Islet precursor cell (in vitro differentiated cells): ENCODE measurements around the gene SYNJ2.

ENCODE experiments used
- DNase-seq: peaks from one replicate; pipeline ENCODE4 v3.0.0-alpha.2; 2018

The SYNJ2 gene

GRCh38 chr6:157982563-157983405 is 1.1 kb downstream of the SYNJ2 start:
- DNase-seq, result no peak

DNA sequence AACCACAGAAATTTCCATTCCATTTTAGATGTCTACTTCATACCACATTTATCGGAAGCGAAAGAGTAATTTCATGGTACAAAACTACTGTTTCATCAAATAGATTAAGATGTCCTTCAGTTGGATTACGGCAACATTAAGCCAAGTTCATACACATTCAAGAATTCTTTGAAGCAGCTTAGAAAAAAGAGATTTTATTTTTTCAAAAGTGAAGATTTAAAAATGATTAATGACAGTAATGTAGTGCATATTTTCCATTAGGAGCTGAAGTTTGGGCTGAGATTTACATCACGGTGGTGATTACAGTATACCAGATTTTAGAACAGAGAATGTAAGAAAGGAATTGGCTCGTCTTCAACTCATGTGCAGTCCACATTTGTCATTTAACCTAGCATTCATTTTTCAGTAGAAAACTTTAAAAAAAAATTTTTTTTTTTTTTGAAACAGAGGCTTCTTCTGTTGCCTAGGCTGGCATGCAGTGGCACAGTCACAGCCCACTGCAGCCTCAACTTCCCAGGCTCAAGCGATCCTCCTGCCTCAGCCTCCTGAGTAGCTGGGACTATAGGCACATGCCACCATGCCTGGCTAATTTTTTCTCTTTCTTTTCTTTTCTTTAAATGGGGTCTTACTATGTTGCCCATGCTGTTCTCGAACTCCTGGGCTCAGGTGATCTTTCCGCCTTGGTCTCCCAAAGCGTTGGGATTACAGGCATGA is 1.9 kb downstream of the SYNJ2 start:
- DNase-seq, result no peak

DNA sequence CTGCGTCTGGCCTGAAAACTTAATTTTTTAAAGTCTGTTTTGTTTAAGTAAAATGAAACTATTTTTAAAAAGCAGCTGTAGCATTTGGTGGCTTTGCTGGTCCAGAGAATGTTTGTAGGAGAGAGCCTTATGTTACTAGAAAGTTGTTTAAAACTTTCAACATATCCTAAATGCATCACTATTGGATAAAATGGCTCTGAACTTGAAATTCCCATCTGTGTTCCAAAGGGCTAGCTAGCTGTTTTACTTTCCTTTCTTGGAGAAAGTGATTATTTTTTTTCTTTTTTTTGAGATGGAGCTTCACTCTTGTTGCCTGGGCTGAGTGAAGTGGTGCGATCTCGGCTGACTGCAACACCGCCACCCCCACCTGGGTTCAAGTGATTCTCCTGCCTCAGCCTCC is 2.5 kb downstream of the SYNJ2 start:
- no peak for DNase-seq

DNA sequence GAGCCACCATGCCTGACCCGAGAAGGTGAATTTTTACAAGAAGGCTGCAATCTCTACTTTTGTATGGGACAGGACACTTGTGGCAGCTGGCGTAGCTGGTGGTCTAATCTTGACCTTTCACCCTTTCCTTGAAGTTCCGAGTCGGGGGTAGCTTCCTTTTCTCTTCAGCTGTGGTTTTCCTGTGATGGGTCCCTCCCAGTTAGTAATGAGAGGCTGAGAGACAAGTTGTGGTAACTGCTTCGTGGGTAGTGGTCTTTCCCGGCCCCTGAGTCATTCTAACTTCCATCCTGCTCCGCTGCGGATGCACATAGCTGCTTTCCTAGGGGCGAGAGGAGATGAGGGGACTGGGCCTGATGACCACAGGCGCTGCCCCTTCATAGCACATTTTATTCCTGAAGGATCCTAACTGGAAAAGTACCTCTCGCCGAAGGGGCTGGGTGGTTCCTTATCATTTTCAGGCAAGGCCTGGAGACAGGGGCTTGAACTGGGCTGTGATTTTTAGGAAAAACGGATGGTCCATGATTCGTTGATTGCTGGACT is 3.1 kb downstream of the SYNJ2 start:
- DNase-seq, result no peak

DNA sequence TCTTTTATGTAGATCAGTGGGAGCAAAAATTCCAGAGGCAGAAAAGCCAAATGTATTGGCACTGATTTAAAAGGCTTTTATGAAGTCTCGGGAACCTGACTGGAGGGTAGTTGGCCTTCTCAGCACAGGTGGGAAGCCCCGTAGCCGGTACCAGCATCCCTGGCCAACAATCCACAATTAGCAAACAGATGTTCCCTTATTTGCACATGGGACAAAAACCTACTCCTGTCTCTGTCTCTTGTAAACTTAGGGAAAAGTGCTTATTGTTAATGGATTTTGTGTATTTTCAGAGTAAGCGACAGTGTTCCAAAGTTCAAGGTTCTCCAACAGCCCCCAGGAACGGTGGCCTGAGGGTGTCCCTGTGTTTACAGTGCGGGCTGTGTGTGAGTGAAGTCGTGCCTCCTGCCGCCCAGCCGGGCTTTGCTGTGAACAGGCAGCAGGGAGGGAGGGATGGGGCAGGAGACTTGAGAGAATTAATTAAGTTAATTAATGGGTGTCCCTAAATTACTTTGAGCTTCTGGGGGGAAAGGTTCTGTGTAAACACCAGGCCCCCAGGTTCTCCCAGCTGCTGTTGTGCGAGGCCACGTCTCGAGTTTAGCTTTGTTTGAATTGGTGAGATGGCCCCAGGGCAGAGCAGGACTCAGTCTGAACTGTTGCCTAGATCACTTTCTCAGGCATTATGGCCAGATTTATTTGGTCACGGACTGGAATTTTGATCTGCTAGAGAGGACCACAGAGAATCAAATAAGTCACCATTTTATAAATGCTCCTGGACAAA is 3.9 kb downstream of the SYNJ2 start:
- DNase-seq, result peak; percentile 73

DNA sequence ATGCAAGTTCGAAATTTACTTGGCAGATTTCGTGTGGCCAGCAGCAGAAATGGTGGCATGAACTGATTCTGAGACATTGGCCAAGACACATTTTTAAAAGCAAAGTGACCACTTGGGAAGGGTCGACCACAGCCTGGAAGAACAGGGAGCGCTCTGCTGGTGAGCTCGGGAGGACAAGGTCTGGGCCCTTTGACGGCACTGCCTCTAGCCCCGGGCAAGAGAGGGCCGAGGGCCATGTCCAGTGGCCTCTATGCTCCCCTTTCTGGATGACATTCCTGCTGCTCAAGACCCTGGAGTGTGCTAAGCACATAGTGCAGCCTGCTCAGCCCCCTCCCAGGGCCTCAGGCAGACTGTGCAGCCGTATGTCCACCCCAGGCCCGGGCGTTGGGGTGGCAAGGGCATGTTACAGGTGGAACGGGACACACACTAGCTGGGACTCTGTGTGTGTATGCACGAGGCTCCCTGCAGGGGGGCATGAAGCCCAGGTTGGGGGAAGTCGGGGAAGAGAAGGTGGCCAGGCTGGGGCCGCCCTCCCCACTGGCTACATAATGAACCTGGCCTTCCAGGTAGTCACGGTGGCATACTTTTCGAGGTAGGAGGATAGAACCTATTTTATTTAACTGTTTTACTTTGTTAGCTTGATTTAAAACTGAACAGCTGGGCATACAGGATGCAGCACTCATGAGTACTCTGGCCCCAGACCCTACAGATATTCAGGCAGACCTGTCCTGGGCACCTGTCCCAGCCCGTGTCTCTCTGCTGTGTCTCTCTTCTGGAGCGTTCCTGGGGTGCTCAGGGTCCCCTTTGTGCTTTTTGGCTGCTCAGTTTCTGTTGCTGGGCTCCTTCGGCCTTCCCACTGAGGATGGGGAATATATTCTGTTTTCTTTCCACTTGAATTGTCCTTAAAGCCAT is 6.4 kb downstream of the SYNJ2 start:
- no peak for DNase-seq

- no peak for DNase-seq
Observed at GRCh38 chr6:157988700-157989063, 7.0 kb downstream of the SYNJ2 start.

DNA sequence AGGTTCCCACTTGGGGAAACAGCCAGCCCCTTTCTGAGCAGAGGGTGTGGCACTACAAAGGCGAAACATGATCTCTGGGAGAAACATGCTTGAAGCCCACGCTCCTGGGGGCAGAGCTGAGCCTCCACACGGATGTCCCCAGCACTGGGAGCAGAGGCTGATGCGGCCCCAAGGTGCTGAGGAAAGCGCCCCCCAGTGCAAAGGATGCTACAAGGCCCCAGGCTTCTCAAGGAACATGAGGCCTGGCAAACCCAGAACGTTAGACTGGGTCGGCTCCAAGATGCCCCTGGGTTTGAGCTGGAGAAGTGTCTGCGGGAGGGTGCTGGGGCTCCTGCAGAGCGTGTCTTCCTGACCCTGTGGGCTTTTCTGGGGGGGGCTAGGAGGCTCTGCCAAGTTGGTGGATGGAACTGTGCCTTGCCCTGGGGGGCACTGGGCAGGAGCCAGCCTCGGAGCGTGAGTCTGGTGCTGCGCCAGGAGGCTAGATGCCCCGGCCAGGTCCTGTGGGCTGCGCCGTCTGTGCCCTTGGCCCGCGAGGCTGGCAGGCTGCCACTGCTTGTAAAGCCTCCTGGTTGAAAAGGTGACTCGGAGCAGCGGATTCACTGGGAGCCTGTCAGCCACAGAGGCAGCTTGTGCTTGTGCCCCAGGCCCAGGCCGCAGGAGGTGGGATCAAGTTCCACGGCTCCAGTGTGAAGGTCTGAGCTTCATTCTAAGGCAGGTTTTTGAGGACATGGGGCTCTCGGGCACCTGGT is 8.1 kb downstream of the SYNJ2 start:
- peak; percentile 73 for DNase-seq

GRCh38 chr6:157990321-157991066 is 8.8 kb downstream of the SYNJ2 start:
- DNase-seq, result no peak

- no peak for DNase-seq
Observed at GRCh38 chr6:157991067-157991432, 9.4 kb downstream of the SYNJ2 start.

DNA sequence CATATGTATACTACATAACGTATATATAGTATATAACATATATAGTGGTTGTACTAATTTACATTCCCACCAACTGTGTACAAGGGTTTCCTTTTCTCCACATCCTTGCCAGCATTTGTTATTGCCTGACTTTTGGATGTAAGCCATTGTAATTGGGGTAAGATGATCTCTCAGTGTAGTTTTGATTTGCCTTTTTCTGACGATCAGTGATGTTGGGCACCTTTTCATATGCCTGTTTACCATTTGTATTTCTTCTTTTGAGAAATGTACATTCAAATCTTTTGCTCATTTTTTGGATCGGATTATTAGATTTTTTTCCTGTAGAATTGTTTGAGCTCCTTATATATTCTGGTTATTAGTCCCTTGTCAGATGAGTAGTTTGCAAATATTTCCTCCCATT is 11.4 kb downstream of the SYNJ2 start:
- DNase-seq, result no peak

- DNase-seq, result peak; percentile 74
Observed at GRCh38 chr6:157994125-157994795, 12.6 kb downstream of the SYNJ2 start.

DNA sequence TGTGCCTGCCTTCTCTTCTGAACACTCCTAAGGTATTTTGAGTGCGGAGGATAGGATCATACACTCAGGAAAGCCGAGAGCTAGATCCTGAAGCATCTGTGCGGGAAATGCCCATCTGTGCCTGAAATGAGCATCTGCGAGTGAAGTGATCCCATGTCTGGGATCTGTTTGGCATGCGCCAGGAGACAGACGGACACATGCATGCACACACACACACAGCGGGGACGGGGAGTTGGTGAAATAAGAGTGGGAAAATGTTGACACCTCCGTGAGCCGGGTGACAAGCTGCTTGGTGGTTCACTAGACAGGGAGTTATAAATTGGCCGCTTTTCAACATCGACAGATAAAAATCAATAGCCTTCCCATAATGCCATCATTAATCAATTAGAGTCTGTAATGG is 13.8 kb downstream of the SYNJ2 start:
- no peak for DNase-seq

- no peak for DNase-seq
Observed at GRCh38 chr6:157996201-157996712, 14.6 kb downstream of the SYNJ2 start.

GRCh38 chr6:157996918-157997702 is 15.4 kb downstream of the SYNJ2 start:
- no peak for DNase-seq

DNA sequence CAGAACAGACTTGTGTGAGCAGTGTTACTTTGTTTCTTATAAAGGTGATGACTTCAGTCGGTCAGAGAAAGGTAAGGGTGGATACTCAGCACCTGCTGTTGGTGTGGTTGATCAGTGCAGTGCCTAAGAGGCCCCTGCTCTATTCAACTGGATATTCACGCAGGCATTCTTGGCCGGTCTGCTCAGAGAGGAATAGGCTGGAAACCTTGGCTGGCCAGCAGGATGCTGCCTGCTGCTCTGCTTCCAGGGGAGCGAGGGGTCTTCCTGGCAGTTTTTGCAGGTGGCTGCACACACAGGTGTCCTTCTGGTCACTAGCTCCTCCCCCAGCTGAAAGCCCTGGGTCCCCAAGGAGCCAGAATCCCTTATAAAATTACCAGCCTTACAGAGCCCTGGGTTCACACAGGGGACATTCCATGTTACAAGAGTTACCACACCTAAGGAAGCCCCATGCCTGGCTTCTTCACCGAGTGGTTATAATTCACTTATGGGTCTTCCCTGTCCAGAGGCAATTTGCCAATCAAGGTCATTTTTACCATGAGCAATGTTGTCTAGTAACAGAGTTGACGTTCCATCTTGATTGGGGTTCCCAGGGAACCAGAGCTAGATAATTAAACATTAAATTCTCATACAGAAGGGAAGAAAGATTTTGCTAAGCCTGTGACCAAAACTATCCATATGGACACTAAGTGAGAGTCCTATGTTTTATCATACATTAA is 16.4 kb downstream of the SYNJ2 start:
- DNase-seq, result no peak

- DNase-seq, result no peak
Observed at GRCh38 chr6:157998707-157999167, 17.1 kb downstream of the SYNJ2 start.
